Lower leg skin (tissue), 4 donors: Measurements from ENCODE around the gene CCL1. TPM values are rescaled to one million over a fixed set of nuclear protein-coding genes. Genes with fewer than 3 reads are reported as not detected.

Experiments
- total RNA-seq, 4 donors: library from RNA; depleted of rRNA; stranded (reverse); fragments of >200 nt; gene quantifications; one replicate each; pipeline ENCODE4 v1.1.0, GENCODE V29; 2016

Gene CCL1
- total RNA-seq, 4 donors from 2014 or later, result not detected

Other genes starting within 250 kb of the CCL1 start
- 10 to 100 TPM in 2 of 4 donors, 1 to 10 TPM in 2; 1.8 to 13.1 (median 7.0) TPM for gene CCL2, start 107.9 kb downstream of the CCL1 start, total RNA-seq
- gene CCL7, start 93.0 kb downstream of the CCL1 start, total RNA-seq, result not detected
- gene CCL11, start 77.5 kb downstream of the CCL1 start, total RNA-seq, result not detected
- gene CCL8, start 43.8 kb downstream of the CCL1 start, total RNA-seq, result not detected
- gene CCL13, start 6.8 kb downstream of the CCL1 start, total RNA-seq, result 1 to 10 TPM in 3 of 4 donors, not detected in 1; 1.9 to 4.4 (median 1.9) TPM
- gene TMEM132E, start 216.3 kb upstream of the CCL1 start, total RNA-seq, result under 1 TPM in 1 of 4 donors, not detected in 3; 0.10 TPM